Adrenal gland (tissue), 12 donors: Measurements from ENCODE around the gene TIGIT. TPM values are rescaled to one million over a fixed set of nuclear protein-coding genes. Genes with fewer than 3 reads are reported as not detected.
"Not testable (repeated sequence)": the region's sequence is repeated elsewhere in the genome, so short reads cannot be mapped to it uniquely, and the experiment has no call there.

ENCODE experiments used
- DNase-seq, 7 donors: peaks; one replicate each; pipeline ENCODE4 v3.0.0-alpha.2; 2019 to 2020
- H3K27ac ChIP-seq, 5 donors: fragments of 200-600 bp; sonication (generic) in 4 of 5; 1 replicate in 3 of 5; 2 replicates in 2 of 5; pipeline versions ENCODE4 v1.5.1 to v1.8.0; 2016 to 2020; ENCODE audit warnings: mild to moderate bottlenecking in 1 of 5
- H3K27me3 ChIP-seq: fragments of 200-600 bp; 2 replicates; pipeline ENCODE4 v1.8.0; 2021
- H3K36me3 ChIP-seq, 2 donors: fragments of 200-600 bp; replicated peaks in 1 of 2; 1 replicate in 1 of 2; 2 replicates in 1 of 2; pipeline versions ENCODE4 v1.5.1 to v1.8.0; 2018 to 2022
- H3K4me1 ChIP-seq, 2 donors: fragments of 200-600 bp; replicated peaks in 1 of 2; 1 replicate in 1 of 2; 2 replicates in 1 of 2; pipeline versions ENCODE4 v1.5.1 to v1.8.0; 2018 to 2021
- H3K4me3 ChIP-seq, 4 donors: fragments of 200-600 bp; sonication (generic) in 3 of 4; one replicate each; pipeline ENCODE4 v1.5.1; 2016 to 2018
- H3K9me3 ChIP-seq, 3 donors: fragments of 200-600 bp; sonication (generic) in 1 of 3; replicated peaks in 1 of 3; 1 replicate in 2 of 3; 2 replicates in 1 of 3; pipeline versions ENCODE4 v1.5.1 to v1.8.0; 2016 to 2021
- POLR2A ChIP-seq, 2 donors: fragments of 450-650 bp; IDR thresholded peaks; one replicate each; pipeline ENCODE4 v1.6.1; 2017; ENCODE audit warnings: antibody characterized with exemption in 2 of 2, mild to moderate bottlenecking in 2 of 2, moderate library complexity in 1 of 2
- WGBS, 4 donors: extraction: QIAGEN DNeasy Blood & Tissue Kit in 2 of 4; methylation state at CpG; one replicate each; pipeline versions ENCODE4 v1.1.5 to v1.1.7; 2013 to 2017; 5-methylcytosine and 5-hydroxymethylcytosine counted together
- intact Hi-C, 2 donors: fragments of 100-400 bp; cut with DNase I; formaldehyde crosslinking; loops; one replicate each; pipeline versions ENCODE4 v1.14.1 to v1.15.0; 2022 to 2023
- polyA plus RNA-seq, 3 donors: library from polyadenylated mRNA; stranded (reverse); fragments of 200-250 nt in 2 of 3; fragments of 350-450 nt in 1 of 3; fragmentation: Illumina TruSeq in 1 of 3; extraction: RNeasy Lipid Tissue Mini Kit (QIAGEN cat#74804) in 1 of 3; gene quantifications; one replicate each; pipeline ENCODE4 v1.2.3, GENCODE V29; 2013 to 2014
- total RNA-seq, 9 donors: library from RNA; depleted of rRNA in 4 of 9; stranded (reverse); fragments of >200 nt in 4 of 9; fragments of 120-200 nt in 1 of 9; fragmentation: NEBNext Ultra II Directional in 1 of 9; extraction: Animal tissue kit (Norgen Biotek cat#: 25700) in 1 of 9; gene quantifications; one replicate each; pipeline versions ENCODE4 v1.1.0 to v1.2.4, GENCODE V29; 2013 to 2023
- TF ChIP-seq, protein P1 (sequence below), 6 experiments: fragments of 450-650 bp in 4 of 6; fragments of 200-600 bp in 2 of 6; sonication (generic) in 1 of 6; IDR thresholded peaks; 1 replicate in 5 of 6; 2 replicates in 1 of 6; pipeline versions ENCODE4 v1.5.1 to v1.8.0; 2016 to 2021; ENCODE audit warnings: antibody characterized with exemption in 6 of 6, mild to moderate bottlenecking in 2 of 6, moderate library complexity in 1 of 6
- donor health status: healthy with polysubstance abuse.
- donor health status: Bipolar disorder and iron deficiency.
- donor health status: DM: yes; HTN: yes; CAD: no.
- donor health status: DM: no; HTN: no; CAD: no.
- donor health status: DM: no; HTN: no; CAD: no.
- donor health status: DM: yes; HTN: yes; CAD: no.

The TIGIT gene
- total and polyA plus RNA-seq, 12 donors = 0.05 to 0.61 (median 0.24) TPM; not detected in 3

DNA sequence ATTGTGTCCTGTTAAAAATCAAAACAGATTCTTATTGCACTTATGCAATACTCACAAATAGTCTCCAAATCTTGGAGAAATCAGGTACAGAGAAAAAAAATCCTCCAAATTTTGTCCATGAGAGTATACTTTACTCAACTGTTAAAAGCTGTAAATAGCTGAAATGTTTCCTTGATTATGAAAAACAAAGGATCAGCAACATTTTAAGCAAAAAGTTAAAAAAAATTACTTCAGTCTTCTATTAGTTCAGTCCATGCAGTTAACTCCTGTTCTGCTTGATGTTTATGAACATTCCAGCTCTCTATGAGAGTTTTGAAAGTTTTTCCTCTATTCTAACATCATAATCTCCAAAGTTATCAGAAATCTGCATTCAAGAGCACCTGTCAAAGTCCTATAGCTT lies 33.7 kb upstream of the TIGIT start:
- Histone ChIP-seq H3K9me3 (no peaks in the 10 kb centered on the region), H3K4me1 (no peaks in the 10 kb centered on the region), H3K36me3 (no peaks in the 10 kb centered on the region), H3K27ac (no peak overlapping the region), H3K27me3 (no peaks in the 10 kb centered on the region), H3K4me3 (no peak overlapping the region)
- intact Hi-C loops = no loop called here
- DNase-seq = no peak
- TF ChIP-seq, protein P1, sequence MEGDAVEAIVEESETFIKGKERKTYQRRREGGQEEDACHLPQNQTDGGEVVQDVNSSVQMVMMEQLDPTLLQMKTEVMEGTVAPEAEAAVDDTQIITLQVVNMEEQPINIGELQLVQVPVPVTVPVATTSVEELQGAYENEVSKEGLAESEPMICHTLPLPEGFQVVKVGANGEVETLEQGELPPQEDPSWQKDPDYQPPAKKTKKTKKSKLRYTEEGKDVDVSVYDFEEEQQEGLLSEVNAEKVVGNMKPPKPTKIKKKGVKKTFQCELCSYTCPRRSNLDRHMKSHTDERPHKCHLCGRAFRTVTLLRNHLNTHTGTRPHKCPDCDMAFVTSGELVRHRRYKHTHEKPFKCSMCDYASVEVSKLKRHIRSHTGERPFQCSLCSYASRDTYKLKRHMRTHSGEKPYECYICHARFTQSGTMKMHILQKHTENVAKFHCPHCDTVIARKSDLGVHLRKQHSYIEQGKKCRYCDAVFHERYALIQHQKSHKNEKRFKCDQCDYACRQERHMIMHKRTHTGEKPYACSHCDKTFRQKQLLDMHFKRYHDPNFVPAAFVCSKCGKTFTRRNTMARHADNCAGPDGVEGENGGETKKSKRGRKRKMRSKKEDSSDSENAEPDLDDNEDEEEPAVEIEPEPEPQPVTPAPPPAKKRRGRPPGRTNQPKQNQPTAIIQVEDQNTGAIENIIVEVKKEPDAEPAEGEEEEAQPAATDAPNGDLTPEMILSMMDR (IDR thresholded peaks at IDR 0.05) = no peak
- TF ChIP-seq POLR2A (IDR thresholded peaks at IDR 0.05) = no peak

DNA sequence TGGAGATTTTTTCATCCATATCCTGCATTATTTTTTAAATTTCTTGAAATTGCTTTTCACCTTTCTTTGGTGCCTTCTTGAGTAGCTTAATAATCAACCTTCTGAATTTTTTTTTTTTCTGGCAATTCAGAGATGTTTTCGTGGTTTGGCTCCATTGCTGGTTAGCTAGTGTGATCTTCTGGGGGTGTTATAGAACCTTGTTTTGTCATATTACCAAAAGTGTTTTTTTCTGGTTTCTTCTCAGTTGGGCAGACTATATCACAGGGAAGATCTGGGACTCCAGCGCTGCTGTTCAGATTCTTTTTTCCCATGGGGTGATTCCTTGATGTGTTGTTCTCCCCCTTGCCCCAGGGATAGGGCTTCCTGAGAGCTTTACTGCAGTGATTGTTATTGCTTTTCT lies 23.8 kb upstream of the TIGIT start:
- no peak for DNase-seq
- Histone ChIP-seq H3K4me3 (no peak overlapping the region), H3K9me3 (no peaks in the 10 kb centered on the region), H3K27ac (no peak overlapping the region), H3K27me3 (no peaks in the 10 kb centered on the region), H3K4me1 (no peaks in the 10 kb centered on the region), H3K36me3 (no peaks in the 10 kb centered on the region)
- WGBS, 4 donors = 92 to 93% (median 92%) methylated on average over 2 of the region's 2 CpGs
- TF ChIP-seq, protein P1 (IDR thresholded peaks at IDR 0.05) = no peak
- no peak for TF ChIP-seq POLR2A (IDR thresholded peaks at IDR 0.05)
- intact Hi-C loops = no loop called here

DNA sequence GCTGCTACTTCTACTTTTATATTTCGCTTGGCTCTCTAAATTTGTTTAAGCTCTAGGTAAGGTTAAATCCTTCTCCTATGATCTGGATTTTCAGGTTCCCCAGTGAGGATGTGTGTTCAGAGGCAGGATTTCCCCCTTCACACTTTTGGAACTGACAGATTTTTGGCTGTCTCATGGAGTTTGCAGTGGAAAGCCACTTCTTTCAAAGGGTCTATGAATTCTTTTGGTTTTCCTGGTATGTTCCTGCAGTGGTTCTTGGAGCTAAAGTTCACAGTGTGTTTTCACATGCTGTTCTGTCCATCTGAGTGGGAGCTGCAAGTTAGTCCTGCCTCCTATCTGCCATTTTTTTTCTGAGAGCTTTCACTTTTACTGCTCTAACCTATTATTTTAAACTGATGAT lies 21.6 kb upstream of the TIGIT start:
- Histone ChIP-seq H3K4me1 (no peaks in the 10 kb centered on the region), H3K36me3 (no peaks in the 10 kb centered on the region), H3K4me3 (no peak overlapping the region), H3K9me3 (no peaks in the 10 kb centered on the region), H3K27me3 (no peaks in the 10 kb centered on the region), H3K27ac (no peak overlapping the region)
- TF ChIP-seq POLR2A (IDR thresholded peaks at IDR 0.05) = no peak
- TF ChIP-seq, protein P1 (IDR thresholded peaks at IDR 0.05) = no peak
- 84 to 94% (median 91%) methylated on average over 1 of the region's 1 CpG for WGBS, 4 donors
- no peak for DNase-seq
- intact Hi-C loops = no loop called here

DNA sequence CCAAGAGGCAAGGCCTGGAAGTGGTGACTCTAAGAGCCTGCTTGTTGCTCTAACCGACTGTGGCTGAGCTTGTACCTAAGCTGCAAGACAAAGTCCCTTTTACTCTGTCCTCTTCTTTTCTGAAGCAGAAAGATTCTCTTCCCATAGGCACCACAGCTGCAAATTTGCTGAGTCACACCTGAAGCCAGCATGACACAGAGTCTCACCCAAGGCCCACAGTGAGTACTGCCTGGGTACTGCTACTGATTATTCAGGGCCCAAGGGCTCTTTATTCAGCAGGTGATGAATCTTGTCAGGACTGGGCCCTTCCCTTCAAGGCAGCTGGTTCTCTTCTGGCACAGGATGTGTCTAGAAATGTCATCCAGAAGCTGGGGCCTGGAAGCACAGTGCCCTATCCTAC lies 18.9 kb upstream of the TIGIT start:
- Histone ChIP-seq H3K9me3 (no peaks in the 10 kb centered on the region), H3K4me3 (no peak overlapping the region), H3K27ac (no peak overlapping the region), H3K27me3 (no peaks in the 10 kb centered on the region), H3K36me3 (no peaks in the 10 kb centered on the region), H3K4me1 (no peaks in the 10 kb centered on the region)
- no peak for TF ChIP-seq POLR2A (IDR thresholded peaks at IDR 0.05)
- TF ChIP-seq, protein P1 (IDR thresholded peaks at IDR 0.05) = no peak
- intact Hi-C loops = no loop called here
- no peak for DNase-seq
- WGBS, 4 donors = 50 to 92% (median 87%) methylated on average over 1 of the region's 1 CpG

DNA sequence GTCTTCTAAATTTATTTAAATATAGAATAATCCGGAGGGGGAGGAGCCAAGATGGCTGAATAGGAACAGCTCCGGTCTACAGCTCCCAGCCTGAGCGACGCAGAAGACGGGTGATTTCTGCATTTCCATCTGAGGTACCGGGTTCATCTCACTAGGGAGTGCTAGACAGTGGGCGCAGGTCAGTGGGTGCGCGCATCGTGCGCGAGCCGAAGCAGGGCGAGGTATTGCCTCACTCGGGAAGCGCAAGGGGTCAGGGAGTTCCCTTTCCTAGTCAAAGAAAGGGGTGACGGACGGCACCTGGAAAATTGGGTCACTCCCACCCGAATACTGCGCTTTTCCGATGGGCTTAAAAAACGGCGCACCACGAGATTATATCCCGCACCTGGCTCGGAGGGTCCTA lies 17.0 kb upstream of the TIGIT start:
- H3K4me3 ChIP-seq, H3K9me3 ChIP-seq, DNase-seq, H3K4me1 ChIP-seq, H3K36me3 ChIP-seq, H3K27me3 ChIP-seq, intact Hi-C loops, H3K27ac ChIP-seq: not testable (repeated sequence)
- WGBS, 4 donors = 89 to 94% (median 91%) methylated on average over 12 to 18 of the region's 26 CpGs
